GM21529 (cell line): ENCODE measurements around the gene LTBP1.

ENCODE experiments used
- ATAC-seq: cut with Tn5 transposase; IDR thresholded peaks from one replicate; pipeline ENCODE4 v1.9.1; 2021; ENCODE audit not compliant: unreplicated experiment

The LTBP1 gene

GRCh38 chr2:33323957-33324356 lies 377.2 kb downstream of the LTBP1 start:
- ATAC-seq, result no peak

GRCh38 chr2:33326100-33326499 lies 379.3 kb downstream of the LTBP1 start:
- no peak for ATAC-seq

GRCh38 chr2:33333433-33333832 lies 386.7 kb downstream of the LTBP1 start:
- ATAC-seq, result no peak

GRCh38 chr2:33334083-33334482 lies 387.3 kb downstream of the LTBP1 start:
- ATAC-seq, result no peak

GRCh38 chr2:33335516-33335915 lies 388.8 kb downstream of the LTBP1 start:
- no peak for ATAC-seq

- no peak for ATAC-seq
These were observed 389.4 kb downstream of the LTBP1 start for GRCh38 chr2:33336036-33336625.

GRCh38 chr2:33337385-33337960 lies 390.7 kb downstream of the LTBP1 start:
- no peak for ATAC-seq

GRCh38 chr2:33337981-33338380 lies 391.2 kb downstream of the LTBP1 start:
- no peak for ATAC-seq

- ATAC-seq, result no peak
These were observed 392.5 kb downstream of the LTBP1 start for GRCh38 chr2:33339269-33339668.

GRCh38 chr2:33340280-33340679 lies 393.5 kb downstream of the LTBP1 start:
- ATAC-seq, result no peak

- ATAC-seq, result no peak
These were observed 395.4 kb downstream of the LTBP1 start for GRCh38 chr2:33342171-33342570.

GRCh38 chr2:33342705-33343104 lies 396.0 kb downstream of the LTBP1 start:
- no peak for ATAC-seq

GRCh38 chr2:33343387-33343895 lies 396.7 kb downstream of the LTBP1 start:
- ATAC-seq, result no peak

- no peak for ATAC-seq
These were observed 397.5 kb downstream of the LTBP1 start for GRCh38 chr2:33344230-33344629.

- ATAC-seq, result no peak
These were observed 401.1 kb downstream of the LTBP1 start for GRCh38 chr2:33347856-33348255.

- no peak for ATAC-seq
These were observed 403.9 kb downstream of the LTBP1 start for GRCh38 chr2:33350632-33351031.

GRCh38 chr2:33351781-33352180 lies 405.0 kb downstream of the LTBP1 start:
- no peak for ATAC-seq

GRCh38 chr2:33354981-33355380 lies 408.2 kb downstream of the LTBP1 start:
- ATAC-seq, result no peak

- ATAC-seq, result no peak
These were observed 412.1 kb downstream of the LTBP1 start for GRCh38 chr2:33358878-33359277.

- ATAC-seq, result no peak
These were observed 416.9 kb downstream of the LTBP1 start for GRCh38 chr2:33363325-33364298.

GRCh38 chr2:33365264-33365970 lies 418.7 kb downstream of the LTBP1 start:
- no peak for ATAC-seq
